Progenitor cell of endocrine pancreas (in vitro differentiated cells): Measurements from ENCODE around the gene GP1BB. TPM values are rescaled to one million over a fixed set of nuclear protein-coding genes. Genes with fewer than 3 reads are reported as not detected.

Source experiments
- DNase-seq: peaks from one replicate; pipeline ENCODE4 v3.0.0; 2021; ENCODE audit warnings: low spot score; ENCODE audit not compliant: unreplicated experiment
- H3K27ac Mint-ChIP-seq: 2 replicates; pipeline ENCODE4 v1.8.0; 2021; ENCODE audit warnings: mild to moderate bottlenecking, moderate library complexity, mixed read lengths
- H3K27me3 Mint-ChIP-seq: 2 replicates; pipeline ENCODE4 v1.8.0; 2021; ENCODE audit warnings: mixed read lengths
- H3K36me3 Mint-ChIP-seq: 2 replicates; pipeline ENCODE4 v1.8.0; 2022; ENCODE audit warnings: mixed read lengths; ENCODE audit not compliant: insufficient read depth
- H3K4me1 Mint-ChIP-seq: 2 replicates; pipeline ENCODE4 v1.8.0; 2021; ENCODE audit warnings: low read depth, mixed read lengths
- H3K4me3 Mint-ChIP-seq: 2 replicates; pipeline ENCODE4 v1.8.0; 2021; ENCODE audit warnings: low read depth, mild to moderate bottlenecking, moderate library complexity, mixed read lengths
- H3K9me3 Mint-ChIP-seq: 2 replicates; pipeline ENCODE4 v1.8.0; 2021; ENCODE audit warnings: low read depth, mixed read lengths
- total RNA-seq: library from RNA; stranded (reverse); gene quantifications from 2 replicates; pipeline ENCODE4 v1.2.1, GENCODE V29; 2021
- TF ChIP-seq, protein P1 (sequence below): fragments of 200-600 bp; sonication (generic); IDR thresholded peaks from one replicate; pipeline ENCODE4 v1.5.0; 2021; ENCODE audit warnings: antibody characterized with exemption, mild to moderate bottlenecking; ENCODE audit not compliant: unreplicated experiment

The GP1BB gene
- total RNA-seq, 1 donor from 2014 or later = 7.7 TPM

DNA sequence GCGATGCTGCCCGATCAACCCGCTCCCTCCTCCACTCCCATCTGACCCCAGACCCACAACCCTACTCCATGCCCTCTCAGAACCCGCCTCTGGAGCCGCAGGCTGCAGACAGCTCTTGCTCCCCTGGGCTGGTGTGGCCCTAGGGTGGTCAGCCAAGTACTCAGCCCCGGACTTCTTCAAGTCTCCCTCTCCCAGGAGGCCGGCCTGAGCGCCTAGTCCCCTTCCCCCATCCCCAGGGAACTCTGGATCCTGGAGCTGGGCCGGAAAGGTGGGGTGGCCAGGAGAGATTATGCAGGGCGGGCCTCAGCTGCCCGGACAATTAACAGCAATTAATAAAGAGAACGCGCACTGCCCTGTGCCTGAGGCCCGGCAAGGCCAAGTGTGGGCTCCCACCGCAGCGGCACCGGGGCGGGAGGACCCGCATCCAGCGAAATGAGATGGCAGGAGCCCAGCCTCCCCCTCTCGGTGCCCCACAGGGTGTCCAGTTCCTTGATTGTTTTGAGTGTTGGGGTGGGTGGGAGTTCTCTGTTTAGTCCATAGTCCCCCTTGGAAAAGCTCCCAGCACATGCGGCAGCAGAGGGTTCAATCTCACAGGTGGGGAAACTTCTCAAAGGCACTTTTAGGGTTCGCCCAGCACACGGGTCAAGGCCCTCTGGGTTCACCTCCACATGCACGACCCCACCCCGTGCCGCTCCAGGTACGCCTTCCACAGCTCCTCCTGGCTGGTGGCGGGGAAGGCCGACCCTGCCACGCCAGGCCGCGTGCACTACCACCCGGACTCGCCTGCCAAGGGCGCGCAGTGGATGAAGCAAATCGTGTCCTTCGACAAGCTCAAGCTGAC, 40.3 kb downstream of the GP1BB start:
- H3K27me3 Mint-ChIP-seq = peaks cover 65% of the 10 kb centered on the region
- H3K4me1 Mint-ChIP-seq = peaks cover 12% of the 10 kb centered on the region
- no peak overlapping the region for H3K4me3 Mint-ChIP-seq
- DNase-seq = no peak
- no peak overlapping the region for H3K27ac Mint-ChIP-seq
- H3K36me3 Mint-ChIP-seq = peaks cover 1% of the 10 kb centered on the region
- H3K9me3 Mint-ChIP-seq = no peaks in the 10 kb centered on the region
- TF ChIP-seq, protein P1, sequence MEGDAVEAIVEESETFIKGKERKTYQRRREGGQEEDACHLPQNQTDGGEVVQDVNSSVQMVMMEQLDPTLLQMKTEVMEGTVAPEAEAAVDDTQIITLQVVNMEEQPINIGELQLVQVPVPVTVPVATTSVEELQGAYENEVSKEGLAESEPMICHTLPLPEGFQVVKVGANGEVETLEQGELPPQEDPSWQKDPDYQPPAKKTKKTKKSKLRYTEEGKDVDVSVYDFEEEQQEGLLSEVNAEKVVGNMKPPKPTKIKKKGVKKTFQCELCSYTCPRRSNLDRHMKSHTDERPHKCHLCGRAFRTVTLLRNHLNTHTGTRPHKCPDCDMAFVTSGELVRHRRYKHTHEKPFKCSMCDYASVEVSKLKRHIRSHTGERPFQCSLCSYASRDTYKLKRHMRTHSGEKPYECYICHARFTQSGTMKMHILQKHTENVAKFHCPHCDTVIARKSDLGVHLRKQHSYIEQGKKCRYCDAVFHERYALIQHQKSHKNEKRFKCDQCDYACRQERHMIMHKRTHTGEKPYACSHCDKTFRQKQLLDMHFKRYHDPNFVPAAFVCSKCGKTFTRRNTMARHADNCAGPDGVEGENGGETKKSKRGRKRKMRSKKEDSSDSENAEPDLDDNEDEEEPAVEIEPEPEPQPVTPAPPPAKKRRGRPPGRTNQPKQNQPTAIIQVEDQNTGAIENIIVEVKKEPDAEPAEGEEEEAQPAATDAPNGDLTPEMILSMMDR = no peak

DNA sequence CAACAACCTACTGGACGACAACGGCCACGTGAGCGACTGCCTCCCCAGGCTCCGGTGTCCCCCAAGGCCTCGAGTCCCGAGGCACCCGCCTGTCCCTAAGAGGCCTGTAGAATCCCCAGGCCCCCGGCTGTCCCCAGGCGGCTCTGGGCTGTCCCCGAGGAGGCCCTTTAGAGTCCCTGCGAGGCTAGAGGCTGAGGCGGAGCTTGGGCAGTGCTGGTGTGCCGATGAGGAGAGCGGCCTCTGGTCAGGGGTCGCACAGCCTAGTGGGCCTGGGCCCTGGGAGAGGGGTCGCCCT, 40.9 kb downstream of the GP1BB start:
- peaks cover 65% of the 10 kb centered on the region for H3K27me3 Mint-ChIP-seq
- no peak for DNase-seq
- H3K4me1 Mint-ChIP-seq = peaks cover 12% of the 10 kb centered on the region
- peaks cover 1% of the 10 kb centered on the region for H3K36me3 Mint-ChIP-seq
- no peaks in the 10 kb centered on the region for H3K9me3 Mint-ChIP-seq
- H3K4me3 Mint-ChIP-seq = no peak overlapping the region
- H3K27ac Mint-ChIP-seq = no peak overlapping the region
- TF ChIP-seq, protein P1 = no peak

DNA sequence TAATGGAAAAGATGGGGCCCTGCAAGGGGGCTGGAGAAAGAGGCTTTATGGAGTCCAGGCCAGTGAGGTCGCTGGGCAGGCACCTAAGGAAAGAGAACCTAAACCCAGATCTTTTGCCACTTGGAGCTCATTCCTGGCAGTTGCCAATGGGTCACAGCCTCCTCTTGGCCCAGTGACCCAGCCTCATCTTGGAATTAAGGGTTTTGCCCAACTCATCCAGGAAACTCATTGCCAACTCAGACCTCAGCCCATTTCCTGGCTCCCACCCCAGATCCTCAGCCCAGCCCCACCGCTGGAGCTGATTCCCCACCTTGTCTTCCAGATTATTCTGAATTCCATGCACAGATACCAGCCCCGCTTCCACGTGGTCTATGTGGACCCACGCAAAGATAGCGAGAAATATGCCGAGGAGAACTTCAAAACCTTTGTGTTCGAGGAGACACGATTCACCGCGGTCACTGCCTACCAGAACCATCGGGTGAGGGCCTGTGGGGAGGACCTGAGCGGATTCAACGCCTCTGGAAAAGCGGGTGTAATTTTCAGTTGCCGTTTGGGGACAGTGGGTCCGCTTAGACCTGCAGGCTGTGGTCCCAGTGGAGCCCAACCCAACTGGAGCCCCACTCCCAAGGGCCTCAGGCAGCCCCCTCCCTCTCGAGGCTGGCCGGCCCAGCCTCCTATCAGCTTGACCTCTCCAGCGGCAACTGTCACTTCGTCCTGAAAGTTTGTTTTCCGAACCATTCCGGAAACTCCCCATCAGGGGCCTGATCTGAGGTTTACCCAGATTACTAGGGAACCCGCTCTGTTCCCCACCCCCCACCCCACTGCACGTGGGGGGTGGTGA, 41.5 kb downstream of the GP1BB start:
- H3K9me3 Mint-ChIP-seq = no peaks in the 10 kb centered on the region
- DNase-seq = no peak
- H3K36me3 Mint-ChIP-seq = peaks cover 1% of the 10 kb centered on the region
- TF ChIP-seq, protein P1 = no peak
- H3K27me3 Mint-ChIP-seq = peaks cover 65% of the 10 kb centered on the region
- no peak overlapping the region for H3K27ac Mint-ChIP-seq
- peaks cover 11% of the 10 kb centered on the region for H3K4me1 Mint-ChIP-seq
- no peak overlapping the region for H3K4me3 Mint-ChIP-seq

DNA sequence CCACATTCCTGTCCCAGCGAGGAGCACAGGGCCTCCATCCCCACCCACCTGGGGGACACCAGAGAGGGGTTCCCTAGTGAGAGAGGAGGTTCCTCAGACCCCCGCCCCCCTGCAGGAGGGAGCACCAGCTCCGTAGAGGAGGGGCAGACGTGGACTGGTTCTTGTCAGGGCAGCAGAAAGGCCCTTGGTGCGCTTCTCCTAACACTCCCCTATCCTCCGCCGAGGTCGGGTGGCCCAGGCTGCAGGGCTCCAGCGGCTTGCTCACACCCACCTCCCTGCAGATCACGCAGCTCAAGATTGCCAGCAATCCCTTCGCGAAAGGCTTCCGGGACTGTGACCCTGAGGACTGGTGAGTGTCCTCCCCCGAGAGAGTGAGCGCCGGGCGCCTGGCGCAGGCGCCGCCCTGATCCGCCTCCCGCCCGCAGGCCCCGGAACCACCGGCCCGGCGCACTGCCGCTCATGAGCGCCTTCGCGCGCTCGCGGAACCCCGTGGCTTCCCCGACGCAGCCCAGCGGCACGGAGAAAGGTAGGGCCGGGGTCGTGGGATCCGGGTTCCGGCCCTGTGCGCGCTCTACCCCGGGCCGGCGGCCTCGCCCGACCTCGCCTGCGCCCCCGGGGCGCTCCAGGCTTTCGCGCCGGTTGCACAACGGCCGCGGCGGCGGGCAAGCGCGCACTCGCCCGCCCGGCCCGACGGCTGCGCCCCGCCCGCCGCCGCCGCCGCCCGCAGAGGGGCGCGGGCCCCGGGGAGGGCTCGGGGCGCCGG, 42.3 kb downstream of the GP1BB start:
- TF ChIP-seq, protein P1 = no peak
- Mint-ChIP-seq H3K27me3 (peaks cover 66% of the 10 kb centered on the region), H3K4me3 (no peak overlapping the region), H3K9me3 (no peaks in the 10 kb centered on the region), H3K36me3 (peaks cover 1% of the 10 kb centered on the region), H3K4me1 (peaks cover 8% of the 10 kb centered on the region), H3K27ac (no peak overlapping the region)
- no peak for DNase-seq

DNA sequence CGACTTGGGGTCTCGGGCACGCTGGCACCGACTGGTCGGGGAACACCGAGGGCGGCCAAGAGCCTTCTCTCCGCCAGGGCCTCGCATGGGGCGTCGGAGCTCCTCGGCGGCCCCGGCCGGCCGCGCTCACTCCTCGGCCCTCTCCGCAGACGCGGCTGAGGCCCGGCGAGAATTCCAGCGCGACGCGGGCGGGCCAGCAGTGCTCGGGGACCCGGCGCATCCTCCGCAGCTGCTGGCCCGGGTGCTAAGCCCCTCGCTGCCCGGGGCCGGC, 42.8 kb downstream of the GP1BB start:
- Mint-ChIP-seq H3K27me3 (peaks cover 70% of the 10 kb centered on the region), H3K27ac (no peak overlapping the region), H3K9me3 (no peaks in the 10 kb centered on the region), H3K4me3 (no peak overlapping the region), H3K4me1 (peaks cover 8% of the 10 kb centered on the region), H3K36me3 (peaks cover 1% of the 10 kb centered on the region)
- no peak for DNase-seq
- TF ChIP-seq, protein P1 = no peak
